ENCODE data around the gene SCRG1.
A peak's percentile ranks its signal among the peaks of the same experiment; 100 is the strongest.

The SCRG1 gene

DNA sequence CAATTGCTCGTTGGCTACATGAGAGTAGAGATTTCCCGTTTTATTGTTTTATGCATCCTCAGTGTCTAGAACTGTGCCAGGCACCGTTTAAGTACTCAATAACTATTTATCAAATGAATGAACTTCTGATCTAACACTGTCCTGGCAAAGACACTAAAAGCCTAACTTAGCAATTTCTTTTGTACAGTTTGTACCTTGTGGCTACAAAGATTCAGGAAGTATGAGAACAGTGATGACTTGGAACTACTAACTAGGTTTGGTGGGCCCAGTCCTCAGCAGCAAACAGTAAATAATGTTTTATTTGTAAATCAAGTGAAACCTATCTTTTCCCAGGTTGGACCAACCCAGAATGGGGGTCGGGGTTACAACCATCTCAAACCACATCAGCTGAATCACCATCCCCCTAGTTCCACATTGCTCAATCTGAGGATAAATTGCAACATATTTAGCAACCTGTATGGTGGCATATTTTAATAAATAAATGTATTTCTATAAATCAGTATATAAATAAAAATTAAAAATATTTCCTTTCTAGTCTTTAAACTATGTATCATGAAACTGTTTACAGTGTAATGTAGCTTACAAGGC lies 12.3 kb upstream of the SCRG1 start:
- FAIRE-seq (no peak), DNase-seq (ENCODE audit: low spot score) (no peak)

DNA sequence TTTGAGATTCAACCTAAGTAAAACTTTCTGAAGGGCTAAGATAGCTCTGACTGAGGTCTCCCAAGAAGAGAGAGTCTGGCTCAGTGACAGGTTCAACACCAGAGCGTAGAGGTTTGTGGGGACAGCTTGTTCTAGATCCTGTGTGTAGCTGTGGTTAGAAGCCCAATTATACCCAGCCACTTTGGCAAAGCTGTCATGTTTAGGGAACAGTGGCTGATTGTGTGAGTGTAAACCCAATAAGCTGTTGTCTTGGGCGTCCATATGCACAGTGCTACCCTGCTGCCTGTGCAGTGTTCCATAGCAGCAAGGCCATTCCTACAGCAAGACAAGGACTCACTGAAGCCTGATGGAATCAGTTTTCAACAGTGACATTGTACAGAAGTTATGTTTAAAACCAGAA lies 11.2 kb upstream of the SCRG1 start:
- FAIRE-seq (no peak), DNase-seq (ENCODE audit: low spot score) (no peak)

DNA sequence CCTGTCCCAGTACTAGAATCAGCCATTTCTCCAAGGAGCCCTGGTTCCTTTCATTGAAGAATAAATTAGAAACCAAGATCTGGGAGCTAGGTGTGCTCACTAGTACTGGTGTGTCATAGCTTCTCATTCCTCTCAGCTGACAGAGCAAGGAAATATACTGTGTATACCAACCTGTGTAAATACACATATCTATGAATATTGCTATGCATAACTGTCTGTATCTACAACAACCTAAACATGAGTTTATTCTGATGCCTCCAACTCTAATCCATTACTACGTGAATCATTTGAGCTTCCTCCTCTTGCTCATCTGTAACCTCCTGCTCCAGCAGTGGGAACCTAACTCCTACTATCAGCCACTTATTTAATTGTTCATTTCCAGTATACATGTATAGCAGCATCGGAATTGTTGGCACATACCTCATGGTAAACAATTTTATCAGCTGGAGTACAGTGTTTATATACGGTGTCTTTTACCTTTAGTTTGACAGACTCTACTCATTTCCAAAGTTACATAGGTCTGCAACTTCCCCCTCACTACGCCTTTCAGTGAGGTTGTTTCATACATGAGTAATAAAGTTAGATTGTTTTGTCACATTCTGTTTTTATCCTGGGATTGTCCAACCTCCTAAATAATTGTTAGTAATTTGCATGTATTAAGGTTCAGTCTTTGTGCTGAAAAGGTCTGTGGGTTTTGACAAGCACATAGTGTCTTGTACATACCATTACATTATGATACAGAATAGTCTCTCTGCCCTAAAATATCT lies 7.1 kb upstream of the SCRG1 start:
- no peak for DNase-seq (ENCODE audit: low spot score)
- no peak for FAIRE-seq

DNA sequence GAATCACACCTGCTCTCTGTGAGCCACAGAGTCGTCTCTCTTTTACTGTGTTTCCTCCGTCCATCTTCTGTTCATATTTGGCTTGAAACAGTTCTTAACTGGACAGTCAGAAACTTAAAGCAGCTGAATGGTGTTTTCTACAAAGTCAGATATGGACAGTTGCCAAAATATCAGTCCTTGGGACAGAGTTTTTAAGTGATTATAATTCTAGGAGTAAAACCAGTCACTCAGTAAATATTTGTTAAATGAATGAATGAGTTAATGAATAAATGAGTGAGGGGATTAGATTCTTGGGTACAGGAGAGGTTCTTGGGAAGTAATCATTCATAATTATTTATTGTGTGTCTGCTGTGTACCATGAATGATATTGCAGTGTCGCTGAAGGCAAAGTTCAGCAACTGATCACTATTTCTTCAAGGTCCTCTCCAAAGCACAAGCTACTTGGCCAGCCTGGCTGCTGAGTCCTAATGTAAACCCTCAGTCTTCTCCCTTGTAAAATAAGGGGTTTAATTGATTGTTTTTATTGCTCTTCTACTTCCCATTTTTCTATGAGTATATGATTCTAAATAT lies 5.5 kb upstream of the SCRG1 start:
- no peak for FAIRE-seq

DNA sequence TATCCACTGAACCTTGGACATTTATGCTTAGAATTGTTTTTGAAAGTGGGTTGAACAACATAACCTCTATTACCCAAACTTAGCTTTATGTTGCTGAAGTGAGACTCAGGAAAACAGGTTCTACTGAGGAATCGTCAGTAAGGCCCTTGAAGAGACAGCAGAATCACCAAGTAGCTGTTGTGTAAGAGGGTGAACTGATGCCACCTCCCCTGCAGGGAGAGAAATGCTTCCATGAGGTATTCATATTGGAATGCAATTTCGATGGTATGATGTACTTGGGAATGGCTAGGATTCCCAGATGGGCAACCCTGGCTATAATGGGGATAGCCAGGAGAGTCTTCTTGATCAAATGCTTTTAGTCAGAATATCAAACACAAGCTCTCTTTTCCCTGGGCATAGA lies 4.1 kb upstream of the SCRG1 start:
- no peak for DNase-seq (ENCODE audit: low spot score)
- no peak for FAIRE-seq

More for the DNA sequence above, 5.5 kb upstream of the SCRG1 start:
- DNase-seq (ENCODE audit: low spot score) = no peak

DNA sequence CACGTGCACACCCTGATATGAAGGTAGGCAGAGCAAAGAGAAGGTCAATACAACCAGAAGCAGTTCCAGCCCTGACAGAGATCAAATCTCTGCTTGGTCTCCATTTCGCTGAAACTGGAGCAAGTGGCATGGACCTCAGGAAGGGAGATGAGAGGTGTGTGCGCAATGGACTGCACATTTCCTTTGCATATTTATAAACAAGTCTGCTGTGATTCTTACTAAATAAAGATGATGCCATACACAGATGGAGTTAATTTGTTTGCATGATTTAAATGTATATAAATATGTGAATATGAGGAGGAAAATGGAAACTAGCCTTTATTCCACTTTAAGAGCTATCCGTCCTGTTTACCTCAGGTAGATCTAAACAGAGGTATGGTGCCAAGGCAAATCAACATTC lies 2.1 kb upstream of the SCRG1 start:
- FAIRE-seq (no peak), DNase-seq (ENCODE audit: low spot score) (no peak)

DNA sequence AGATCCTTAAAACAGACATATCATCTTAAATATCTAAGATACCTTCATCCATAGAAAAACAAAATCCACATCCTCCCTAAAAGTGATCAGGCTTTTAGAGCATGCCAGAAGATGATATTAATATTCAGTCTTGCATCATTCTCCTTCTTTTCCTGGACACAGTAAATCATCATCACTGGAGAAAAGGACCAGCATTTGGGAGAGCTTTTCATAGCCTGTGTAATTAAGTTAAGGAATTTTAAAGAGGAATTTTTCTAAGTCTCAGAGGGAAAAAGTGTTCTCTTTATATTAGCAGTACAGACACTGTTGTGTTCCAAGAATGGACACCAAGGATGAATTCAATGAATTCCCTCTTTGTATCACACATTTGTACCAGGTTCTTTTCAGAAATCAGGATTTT lies 696 bp downstream of the SCRG1 start:
- DNase-seq (ENCODE audit: low spot score) = no peak
- FAIRE-seq = no peak

DNA sequence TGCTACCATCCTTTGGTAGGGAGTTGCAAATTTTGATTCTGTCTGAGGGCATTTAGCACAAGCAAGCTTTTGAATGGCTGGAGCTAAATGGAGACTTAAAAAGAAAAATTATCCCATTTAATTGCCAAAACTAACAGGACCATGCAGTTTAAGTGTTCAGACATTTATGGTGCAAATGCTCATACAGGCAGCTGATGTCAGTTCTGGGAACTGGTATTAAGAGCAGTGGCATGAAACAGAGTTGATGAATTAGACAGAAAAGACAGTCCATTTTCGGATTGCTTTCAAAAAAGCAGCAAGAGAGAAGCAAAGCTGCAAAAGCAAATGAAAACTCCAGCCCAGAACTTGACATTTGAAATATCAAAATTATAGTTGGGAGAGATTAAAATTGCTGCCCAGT lies 1.3 kb downstream of the SCRG1 start:
- DNase-seq (ENCODE audit: low spot score) (no peak), FAIRE-seq (no peak)

DNA sequence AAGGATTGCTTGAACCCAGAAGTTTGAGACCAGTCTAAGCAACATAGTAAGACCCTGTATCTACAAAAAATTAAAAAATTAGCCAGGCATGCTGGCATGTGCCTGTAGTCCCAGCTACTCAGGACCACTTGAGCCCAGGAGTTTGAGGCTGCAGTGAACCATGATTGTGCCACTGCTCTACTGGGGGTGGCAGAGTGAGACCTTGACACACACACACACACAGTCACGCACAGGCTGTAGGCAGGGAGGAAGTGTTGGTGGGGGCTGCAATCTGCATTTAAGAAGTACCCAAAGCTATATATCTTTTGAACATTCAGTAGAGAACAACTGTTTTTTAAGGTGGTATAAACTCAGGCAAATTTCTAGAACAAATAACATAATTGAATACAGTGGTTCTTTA lies 7.2 kb downstream of the SCRG1 start:
- DNase-seq (ENCODE audit: low spot score) = no peak

DNA sequence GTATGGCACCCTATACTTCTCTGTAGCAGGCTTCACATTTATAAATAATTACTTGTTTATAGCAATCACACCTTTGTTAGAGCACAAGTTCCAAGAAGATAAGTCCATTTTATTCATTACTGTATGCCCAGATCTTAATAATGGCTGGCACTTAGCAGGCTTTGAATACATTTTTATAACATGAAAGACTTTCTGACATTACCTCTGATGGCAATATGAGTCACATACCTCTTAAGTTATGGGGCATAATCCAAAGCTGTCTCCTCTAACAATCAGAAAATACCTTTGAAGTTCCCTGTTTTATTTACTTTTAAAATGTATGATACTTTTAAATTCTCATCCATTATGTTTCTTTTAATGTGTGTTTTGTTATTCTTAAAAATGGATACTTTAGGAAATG lies 12.2 kb downstream of the SCRG1 start:
- no peak for DNase-seq (ENCODE audit: low spot score)
- FAIRE-seq = no peak

More for the DNA sequence above, 7.2 kb downstream of the SCRG1 start:
- FAIRE-seq = no peak

DNA sequence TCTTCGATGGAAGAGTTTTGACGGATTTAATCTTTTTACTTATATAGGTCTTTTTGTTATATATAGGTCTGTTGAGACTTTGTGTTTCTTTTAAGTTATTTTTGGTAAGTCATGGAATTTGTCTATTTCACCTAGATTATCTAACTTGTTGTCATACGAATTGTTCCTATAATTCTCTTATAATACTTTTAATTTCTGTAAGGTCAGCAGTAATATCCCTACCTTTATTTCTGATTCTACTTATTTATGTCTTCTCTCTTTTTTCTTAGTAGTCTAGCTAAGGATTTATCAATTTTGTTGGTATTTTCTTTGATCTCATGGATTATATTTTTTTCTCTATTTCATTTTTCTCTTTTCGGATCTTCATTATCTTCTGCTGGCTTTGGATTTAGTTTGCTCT lies 16.6 kb downstream of the SCRG1 start:
- DNase-seq (ENCODE audit: low spot score) = no peak
- no peak for FAIRE-seq

DNA sequence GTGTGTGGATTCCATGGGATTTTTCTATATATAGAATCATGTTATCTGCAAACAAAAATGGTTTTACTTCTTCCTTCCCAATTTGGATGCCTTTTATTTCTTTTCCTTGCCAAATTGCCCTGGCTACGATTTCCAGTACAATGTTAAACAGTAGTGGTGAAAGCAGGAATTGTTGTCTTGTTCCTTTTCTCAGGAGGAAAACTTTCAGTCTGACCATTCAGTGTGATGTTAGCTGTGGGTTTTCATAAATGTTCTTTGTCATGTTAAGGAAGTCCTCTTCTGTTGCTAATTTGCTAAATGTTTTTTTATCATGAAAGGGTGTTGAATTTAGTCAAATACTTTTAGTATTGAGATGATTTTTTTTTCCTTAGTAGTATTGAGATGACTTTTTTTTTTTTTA lies 17.3 kb downstream of the SCRG1 start:
- no peak for DNase-seq (ENCODE audit: low spot score)
- no peak for FAIRE-seq

DNA sequence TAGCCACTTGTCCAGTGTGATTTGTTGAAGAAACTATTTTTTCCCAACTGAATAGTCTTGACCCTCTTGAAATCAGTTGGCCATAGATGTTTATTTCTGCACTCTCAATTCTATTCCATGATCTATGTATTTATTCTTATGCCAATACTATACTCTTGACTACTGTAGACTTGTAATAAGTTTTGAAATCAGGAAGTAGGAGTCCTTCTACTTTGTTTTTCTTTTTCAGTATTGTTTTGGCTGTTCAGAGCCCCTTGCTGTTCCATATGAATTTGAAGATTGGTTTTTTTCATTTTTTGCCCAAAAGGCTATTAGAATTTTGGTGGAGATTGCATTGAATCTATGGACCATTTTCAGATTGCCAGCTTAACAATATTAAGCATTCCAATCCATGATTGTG lies 17.9 kb downstream of the SCRG1 start:
- FAIRE-seq (no peak), DNase-seq (ENCODE audit: low spot score) (no peak)

DNA sequence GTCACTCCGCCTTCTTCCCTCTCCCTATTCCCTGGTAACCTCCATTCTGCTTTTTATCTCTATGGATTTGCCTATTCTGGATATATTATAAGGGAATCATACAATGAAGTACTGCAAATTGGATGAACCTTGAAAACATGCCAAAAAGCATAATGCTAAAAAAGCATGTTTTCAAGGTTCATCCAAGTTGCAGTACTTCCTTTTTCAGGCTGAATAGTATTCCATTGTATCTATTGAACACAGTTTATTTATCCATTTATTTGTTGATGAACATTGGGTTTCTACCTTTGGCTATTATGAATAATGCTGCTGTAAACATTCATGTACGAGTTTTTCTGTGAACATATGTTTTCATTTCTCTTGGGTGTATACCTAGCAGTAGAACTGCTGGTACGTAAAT lies 19.0 kb downstream of the SCRG1 start:
- FAIRE-seq (no peak), DNase-seq (ENCODE audit: low spot score) (no peak)

DNA sequence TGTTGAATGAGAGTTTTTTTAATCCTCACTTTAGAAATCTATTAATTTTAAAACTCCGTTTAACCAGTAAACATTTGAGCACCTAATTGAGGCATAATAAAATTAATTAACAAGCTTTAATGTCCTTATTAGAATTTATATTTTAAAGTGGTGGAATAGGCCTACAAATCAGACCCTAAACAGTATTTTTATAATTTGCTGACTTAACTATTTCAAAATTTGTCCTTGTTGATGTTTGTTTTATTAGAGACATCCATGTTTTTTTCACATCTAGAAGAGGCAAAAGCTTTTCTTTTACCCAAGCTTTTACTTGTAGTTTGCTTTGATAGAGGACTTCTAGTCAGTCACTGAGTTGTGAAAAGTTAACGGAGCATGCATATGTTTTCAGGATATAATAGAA lies 24.3 kb downstream of the SCRG1 start:
- no peak for DNase-seq (ENCODE audit: low spot score)
- FAIRE-seq = no peak

DNA sequence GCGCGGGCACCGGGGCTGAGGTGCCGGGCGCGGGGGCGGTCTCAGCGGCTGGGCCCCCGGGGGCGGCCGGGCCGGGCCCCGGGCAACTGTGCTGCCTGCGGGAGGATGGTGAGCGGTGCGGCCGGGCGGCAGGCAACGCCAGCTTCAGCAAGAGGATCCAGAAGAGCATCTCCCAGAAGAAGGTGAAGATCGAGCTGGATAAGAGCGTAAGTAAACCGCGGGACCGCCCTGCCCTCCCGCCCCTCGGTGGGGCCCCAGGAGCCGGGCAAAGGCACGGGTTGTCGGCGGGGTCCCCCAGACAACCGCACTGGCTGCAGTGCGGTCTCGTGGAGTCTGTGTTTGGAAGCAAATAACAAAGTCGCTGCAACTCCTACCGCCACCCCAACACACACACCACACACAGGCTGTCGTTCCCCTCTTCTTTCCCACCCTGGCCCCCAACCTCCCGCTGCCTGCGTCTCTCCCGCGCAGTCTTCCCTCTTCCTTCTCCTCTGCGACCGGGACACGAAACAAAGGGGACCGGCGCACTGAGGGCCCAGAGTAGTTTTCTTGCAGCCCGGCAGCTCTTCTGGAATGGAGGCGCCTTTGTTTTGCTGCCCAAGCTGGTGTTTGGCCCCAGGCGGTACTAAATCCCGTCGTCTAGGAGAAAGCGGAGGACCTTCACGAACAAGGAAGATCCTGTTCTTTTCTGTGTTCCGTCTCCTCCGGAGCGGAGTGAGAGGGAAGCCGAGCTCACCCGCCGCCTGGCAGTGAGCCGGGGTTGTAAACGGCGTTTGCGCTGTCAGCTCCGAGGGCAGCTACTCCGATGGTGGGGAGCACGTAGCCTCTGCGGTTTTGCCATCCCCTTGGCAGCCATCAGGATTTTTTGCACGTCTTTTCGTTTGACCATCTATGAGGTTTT lies 27.4 kb downstream of the SCRG1 start:
- peak; percentile 45 for DNase-seq (ENCODE audit: low spot score)
- FAIRE-seq = no peak

DNA sequence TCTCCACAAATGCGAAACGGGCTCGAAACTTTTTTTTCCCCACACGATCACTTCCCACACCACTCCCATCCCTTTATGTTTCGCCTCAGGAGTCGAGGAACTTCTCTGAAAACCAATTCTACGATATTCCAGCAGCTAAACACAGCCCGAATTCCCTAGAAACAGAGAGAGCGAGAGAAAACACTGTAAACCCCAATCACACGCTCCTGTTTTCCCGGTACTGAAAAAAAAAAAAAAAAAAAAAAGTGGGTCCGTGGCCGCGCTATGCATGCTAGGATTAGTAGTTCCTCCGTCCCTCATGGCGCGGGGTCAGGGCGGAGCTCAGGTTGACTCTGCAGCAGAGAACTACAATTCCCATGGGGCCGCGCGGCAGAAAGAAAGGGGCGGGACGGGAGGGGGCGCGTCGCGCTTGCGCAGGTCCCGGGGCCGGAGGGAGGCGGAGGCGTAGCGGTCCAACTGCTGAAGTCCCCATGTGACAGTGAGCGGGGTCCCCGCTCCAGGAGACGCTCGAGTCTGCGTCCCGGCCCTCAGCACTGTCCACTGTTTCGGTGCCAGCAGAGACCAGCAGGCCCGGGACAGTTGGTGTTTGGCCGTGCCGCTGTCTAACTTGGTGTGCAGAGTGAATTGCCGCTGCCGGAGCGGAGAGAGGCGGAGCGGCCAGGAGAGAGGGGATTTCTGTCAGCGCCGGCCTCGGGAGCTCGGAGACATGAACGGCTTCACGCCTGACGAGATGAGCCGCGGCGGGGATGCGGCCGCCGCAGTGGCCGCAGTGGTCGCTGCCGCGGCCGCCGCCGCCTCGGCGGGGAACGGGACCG lies 28.2 kb downstream of the SCRG1 start, which contains the start of gene SAP30:
TSS of gene SAP30 (plus strand) at position 478 of the 815 bp plus-strand sequence. CDS start at position 707, 229 bp downstream.
- FAIRE-seq (no peak), DNase-seq (ENCODE audit: low spot score) (peak; percentile 93)

DNA sequence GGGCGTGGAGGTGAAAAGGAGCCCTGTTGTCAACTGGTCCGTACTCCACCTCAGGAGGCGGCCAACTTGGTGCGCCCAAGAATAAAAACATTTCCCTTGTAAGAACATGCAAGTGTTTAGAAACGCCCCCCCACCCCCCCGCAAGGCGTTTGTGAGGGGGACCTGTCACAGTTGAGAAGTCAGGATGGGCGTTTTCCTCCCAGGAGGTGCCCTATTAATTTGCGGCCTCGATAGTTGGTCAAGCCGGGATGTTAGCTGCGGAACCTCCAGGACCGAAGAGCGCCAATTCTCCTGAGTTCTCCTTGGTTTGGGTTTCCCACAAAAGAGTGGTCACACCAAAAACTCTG lies 28.8 kb downstream of the SCRG1 start:
- DNase-seq (ENCODE audit: low spot score) (peak; percentile 10), FAIRE-seq (no peak)

DNA sequence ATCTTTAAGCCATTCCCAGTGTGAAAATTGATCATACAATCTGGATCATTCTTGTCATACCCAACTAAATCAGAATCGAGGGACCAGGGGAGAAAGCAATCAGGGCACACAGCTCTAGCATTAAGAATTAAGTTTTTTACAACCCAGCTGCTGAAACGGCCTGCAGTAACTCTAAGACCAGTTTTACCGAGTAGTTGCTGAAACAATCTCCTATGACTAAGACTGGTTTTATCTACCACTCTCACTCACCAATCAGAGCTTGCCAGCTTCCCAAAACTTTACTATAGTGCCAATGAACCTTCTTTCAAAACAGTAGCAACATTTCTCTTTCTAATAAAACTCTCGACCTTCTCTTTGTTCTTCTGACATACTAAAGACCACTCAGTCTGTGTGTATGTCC lies 31.0 kb downstream of the SCRG1 start:
- no peak for DNase-seq (ENCODE audit: low spot score)
- no peak for FAIRE-seq

DNA sequence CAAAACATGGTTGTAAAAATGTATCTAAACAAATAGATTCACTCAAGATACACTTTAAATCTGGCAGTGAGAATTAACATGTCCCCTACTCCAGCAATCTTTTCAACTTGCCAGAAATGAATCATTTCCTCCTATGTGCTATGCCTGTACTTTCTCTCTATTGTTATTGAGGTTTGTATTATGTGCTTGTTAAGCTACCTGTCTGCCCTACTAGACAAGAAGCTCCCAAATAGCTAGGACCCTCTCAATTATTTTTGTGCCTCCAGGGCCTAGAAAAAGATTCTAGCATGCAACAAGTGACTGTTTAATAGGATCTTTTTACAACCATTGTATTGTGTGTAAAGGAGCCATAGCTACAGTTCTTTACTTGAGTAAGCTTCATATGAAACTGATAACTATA lies 31.6 kb downstream of the SCRG1 start:
- FAIRE-seq (no peak), DNase-seq (ENCODE audit: low spot score) (no peak)

DNA sequence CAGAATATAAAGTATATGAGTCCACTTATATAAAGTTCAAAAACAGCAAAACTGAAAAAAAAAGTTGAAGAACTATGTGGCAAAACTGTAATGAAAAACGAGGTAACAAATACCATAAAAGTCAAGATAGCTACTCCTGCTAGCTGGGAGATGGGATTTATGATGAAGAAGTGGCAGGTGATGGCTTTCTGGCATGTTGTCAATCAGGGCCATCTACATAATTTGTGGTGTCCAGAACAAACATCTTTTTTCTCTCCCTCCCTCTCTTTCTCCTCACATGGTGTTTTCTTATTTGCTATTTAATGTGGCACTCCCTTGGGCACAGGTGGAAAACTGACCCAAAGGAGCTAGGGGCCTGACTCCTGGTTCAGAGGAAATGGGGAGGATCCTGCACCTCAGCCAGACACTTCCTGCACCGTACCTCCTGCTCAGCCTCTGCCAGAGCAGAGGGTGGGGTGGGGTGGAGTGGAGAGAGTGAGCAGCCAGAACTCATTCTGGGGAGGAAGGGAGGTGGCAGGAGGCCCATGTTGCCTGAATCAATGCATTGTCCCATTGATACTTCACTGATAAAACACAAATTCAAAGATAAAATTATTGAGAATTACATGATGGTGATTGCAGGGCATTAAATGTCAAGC lies 33.4 kb downstream of the SCRG1 start:
- DNase-seq (ENCODE audit: low spot score) = no peak
- no peak for FAIRE-seq

Data from urothelium cell line (cell line).